Epithelial cell of alveolus of lung (primary cell): ENCODE measurements around the gene GNG13. TPM values are rescaled to one million over a fixed set of nuclear protein-coding genes. Genes with fewer than 3 reads are reported as not detected.

Source experiments
- total RNA-seq: library from RNA; depleted of rRNA; stranded (reverse); fragments of >200 nt; gene quantifications from 2 replicates; pipeline ENCODE4 v1.2.1, GENCODE V29; 2015

Gene GNG13, protein sequence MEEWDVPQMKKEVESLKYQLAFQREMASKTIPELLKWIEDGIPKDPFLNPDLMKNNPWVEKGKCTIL
- total RNA-seq = not detected in 2 replicates

DNA sequence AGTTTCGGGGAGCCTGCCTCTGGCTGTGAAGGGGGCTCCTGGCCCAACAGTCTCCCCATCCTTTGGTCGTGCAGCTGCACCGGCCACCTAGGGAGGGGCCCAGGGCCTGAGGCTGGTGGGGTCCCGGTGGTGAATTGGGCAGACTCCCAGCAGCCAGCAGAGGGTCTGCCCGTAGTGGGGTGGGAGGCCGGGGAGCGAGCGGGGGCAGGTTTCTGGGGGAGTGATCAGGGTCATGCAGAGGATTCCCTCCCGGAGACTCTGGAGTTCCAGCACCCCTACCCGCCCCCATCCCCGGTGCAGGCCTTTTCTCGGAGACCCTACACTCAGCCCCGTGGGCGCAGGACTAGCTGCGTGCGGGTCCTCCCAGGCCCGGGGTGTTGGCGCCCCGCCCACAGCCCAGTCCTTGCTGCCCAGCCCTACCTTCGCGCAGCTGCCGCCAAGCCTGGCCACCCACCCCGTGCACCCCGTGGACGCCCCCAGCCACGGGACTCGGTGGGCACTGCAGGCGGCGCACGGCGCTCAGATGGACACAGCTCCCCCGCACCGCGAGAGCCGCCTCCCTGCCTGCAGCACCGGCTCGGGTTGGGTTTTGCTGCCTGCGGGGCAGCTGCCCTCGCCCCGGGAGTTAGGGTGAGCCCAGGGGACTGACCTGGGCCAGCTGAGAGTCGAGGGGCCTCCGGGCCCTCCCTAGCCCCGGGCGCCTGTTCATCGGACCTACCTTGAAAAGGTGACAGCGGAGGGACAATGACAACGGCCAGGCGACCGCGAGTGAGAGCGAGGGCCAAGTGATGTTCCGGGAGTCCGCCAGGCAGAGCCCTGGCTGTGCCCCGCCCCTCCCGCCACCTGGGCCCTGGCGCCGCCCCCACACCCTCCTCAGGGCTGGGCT is at the start of gene GNG13:
Gene GNG13, minus strand, starts transcription at position 787 of the 886 bp plus-strand sequence. CDS start 1,657 bp downstream, outside the sequence.

DNA sequence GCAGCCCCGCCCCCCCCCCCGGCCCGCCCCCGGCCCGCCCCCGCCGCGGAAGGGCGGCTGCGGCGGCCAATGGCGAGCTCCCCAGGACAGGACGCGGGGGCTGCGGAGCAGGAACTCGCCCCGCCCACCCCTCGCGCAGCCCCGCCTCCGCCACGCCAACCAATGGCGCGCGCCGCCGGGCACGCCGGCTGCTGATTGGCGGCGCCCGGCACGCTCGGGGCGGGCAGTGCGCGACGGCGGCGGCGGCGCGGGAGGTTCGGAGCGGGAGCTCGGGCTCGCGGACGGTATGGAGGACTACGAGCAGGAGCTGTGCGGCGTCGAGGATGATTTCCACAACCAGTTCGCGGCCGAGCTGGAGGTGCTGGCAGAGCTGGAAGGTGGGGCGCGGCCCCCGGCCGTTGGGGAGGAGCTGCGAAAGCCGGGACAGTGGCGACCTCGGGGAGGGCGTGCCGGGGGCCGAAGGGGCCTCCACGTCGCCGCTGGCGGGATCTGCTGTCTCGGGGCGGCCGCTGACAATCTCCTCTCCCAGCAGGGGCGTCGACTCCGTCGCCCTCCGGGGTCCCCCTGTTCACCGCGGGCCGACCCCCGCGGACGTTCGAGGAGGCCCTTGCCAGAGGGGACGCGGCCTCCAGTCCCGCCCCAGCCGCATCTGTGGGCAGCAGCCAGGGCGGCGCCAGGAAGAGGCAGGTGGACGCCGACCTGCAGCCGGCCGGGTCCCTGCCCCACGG is 12.0 kb downstream of the GNG13 start, which contains the start of gene CHTF18:
Gene CHTF18, plus strand, starts transcription at position 222 of the 728 bp plus-strand sequence. Its CDS starts 65 bp downstream, at position 287.

DNA sequence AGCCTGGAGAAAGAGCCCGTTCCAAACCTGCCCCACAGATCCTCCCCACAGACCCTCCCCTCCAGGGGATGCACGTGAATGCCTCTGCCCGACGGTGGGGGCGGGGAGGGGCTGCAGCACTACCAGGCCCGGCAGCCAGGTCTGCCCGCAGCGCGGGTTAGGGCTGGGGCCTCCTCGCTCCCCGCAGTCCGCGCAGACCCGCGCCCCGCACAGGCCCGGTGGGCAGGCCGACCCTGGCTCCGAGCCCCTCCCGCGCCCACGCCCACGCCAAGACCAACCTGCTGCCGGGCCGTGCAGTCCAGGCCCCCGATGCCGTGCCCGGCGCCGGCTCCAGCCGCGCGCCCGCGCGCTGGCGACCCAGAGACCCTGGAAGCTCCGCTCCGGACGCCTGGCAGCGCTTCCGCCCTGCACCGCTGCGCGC is 12.5 kb downstream of the GNG13 start, which contains the start of gene RPUSD1:
Gene RPUSD1, minus strand, starts transcription at position 404 of the 421 bp plus-strand sequence. CDS start 644 bp downstream, outside the sequence.

DNA sequence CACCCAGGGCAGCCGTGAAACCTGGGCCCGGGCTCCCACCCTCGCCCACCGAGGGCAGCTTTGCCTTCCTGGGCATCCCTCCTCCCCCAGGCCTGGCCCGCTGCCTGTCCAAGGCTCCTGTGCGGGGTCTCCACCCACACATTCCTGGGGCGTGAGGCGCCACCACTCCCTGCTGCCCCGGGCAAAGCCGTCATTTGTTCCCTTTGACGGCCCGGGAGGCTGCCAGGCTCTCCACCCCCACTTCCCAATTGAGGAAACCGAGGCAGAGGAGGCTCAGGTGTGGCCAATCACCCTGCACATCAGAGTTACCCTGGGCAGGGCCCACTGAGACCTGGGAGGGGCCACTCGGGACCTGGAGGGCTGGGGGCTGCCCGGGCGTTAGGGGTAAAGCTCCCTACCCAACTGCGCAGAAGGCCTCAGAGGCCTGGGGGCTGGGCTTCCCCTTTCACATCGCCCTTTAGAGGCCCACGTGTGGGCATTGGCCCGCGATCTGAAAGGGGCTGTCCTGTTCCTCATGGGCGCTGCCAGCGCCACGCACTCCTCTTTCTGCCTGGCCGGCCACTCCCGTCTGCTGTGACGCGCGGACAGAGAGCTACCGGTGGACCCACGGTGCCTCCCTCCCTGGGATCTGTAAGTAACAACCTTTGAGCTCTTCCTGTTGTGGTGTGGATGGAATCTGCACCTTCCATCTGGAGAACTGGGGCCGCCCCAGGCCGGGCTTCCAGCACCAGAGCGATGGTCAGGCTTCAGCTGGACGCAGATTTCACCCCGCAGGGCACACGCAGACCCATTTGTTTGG is 39.8 kb downstream of the GNG13 start, which contains the start of gene MSLN:
Gene MSLN, plus strand, starts transcription at position 190 of the 799 bp plus-strand sequence. CDS start 1,947 bp downstream, outside the sequence.

Other genes starting within 250 kb of the GNG13 start
- gene PRR35, start 240.3 kb downstream of the GNG13 start, total RNA-seq = not detected in 2 replicates
- gene NHLRC4, start 233.7 kb downstream of the GNG13 start, total RNA-seq = 2.2 and 13.1 TPM in 2 replicates
- 38.7 and 40.2 TPM in 2 replicates for gene PIGQ, start 230.8 kb downstream of the GNG13 start, total RNA-seq
- gene RAB40C, start 210.7 kb downstream of the GNG13 start, total RNA-seq = 14.5 and 15.1 TPM in 2 replicates
- gene WFIKKN1, start 169.7 kb downstream of the GNG13 start, total RNA-seq = 0.13 and 2.6 TPM in 2 replicates
- 169 and 173 TPM in 2 replicates for gene METTL26, start 164.4 kb downstream of the GNG13 start, total RNA-seq
- 10.8 and 20.2 TPM in 2 replicates for gene MCRIP2, start 158.9 kb downstream of the GNG13 start, total RNA-seq
- gene WDR90, start 151.4 kb downstream of the GNG13 start, total RNA-seq = 7.1 and 19.2 TPM in 2 replicates
- 41.0 and 52.7 TPM in 2 replicates for gene RHOT2, start 132.6 kb downstream of the GNG13 start, total RNA-seq
- 0.78 and 2.1 TPM in 2 replicates for gene RHBDL1, start 125.1 kb downstream of the GNG13 start, total RNA-seq
- gene STUB1, start 120.3 kb downstream of the GNG13 start, total RNA-seq = 93.3 and 150 TPM in 2 replicates
- 65.6 and 101 TPM in 2 replicates for gene JMJD8, start 116.4 kb downstream of the GNG13 start, total RNA-seq
- gene WDR24, start 110.3 kb downstream of the GNG13 start, total RNA-seq = 9.4 and 21.4 TPM in 2 replicates
- gene FBXL16, start 94.9 kb downstream of the GNG13 start, total RNA-seq = 0.08 and 0.91 TPM in 2 replicates
- gene METRN, start 85.6 kb downstream of the GNG13 start, total RNA-seq = 34.3 and 76.0 TPM in 2 replicates
- 41.8 TPM in 2 replicates for gene ANTKMT, start 79.6 kb downstream of the GNG13 start, total RNA-seq
- 4.8 TPM in 1 of 2 replicates, not detected in the other for gene CCDC78, start 74.3 kb downstream of the GNG13 start, total RNA-seq
- gene HAGHL, start 73.6 kb downstream of the GNG13 start, total RNA-seq = 10.6 and 14.7 TPM in 2 replicates
- 24.6 and 26.3 TPM in 2 replicates for gene CIAO3, start 59.7 kb downstream of the GNG13 start, total RNA-seq
- 0.13 TPM in 1 of 2 replicates, not detected in the other for gene MSLN, start 40.0 kb downstream of the GNG13 start, total RNA-seq
- gene RPUSD1, start 12.4 kb downstream of the GNG13 start, total RNA-seq = 26.4 and 30.3 TPM in 2 replicates
- 5.9 and 18.2 TPM in 2 replicates for gene CHTF18, start 12.1 kb downstream of the GNG13 start, total RNA-seq
- 11.8 and 14.8 TPM in 2 replicates for gene LMF1, start 170.2 kb upstream of the GNG13 start, total RNA-seq
- 0.13 and 0.88 TPM in 2 replicates for gene SOX8, start 181.0 kb upstream of the GNG13 start, total RNA-seq